IPS-18a (cell line): ENCODE measurements around the gene WDR7.

ENCODE experiments used
- H3K27ac ChIP-seq: one replicate; pipeline ENCODE4 v1.5.1; 2013; ENCODE audit warnings: low read length
- H3K27me3 ChIP-seq: one replicate; pipeline ENCODE4 v1.6.1; 2013; ENCODE audit warnings: mild to moderate bottlenecking, low read length; ENCODE audit not compliant: control insufficient read depth, insufficient read depth
- H3K36me3 ChIP-seq: one replicate; pipeline ENCODE4 v1.6.1; 2013; ENCODE audit warnings: low read depth, low read length; ENCODE audit not compliant: control insufficient read depth
- H3K4me1 ChIP-seq: one replicate; pipeline ENCODE4 v1.6.1; 2013; ENCODE audit warnings: low read depth, low read length; ENCODE audit not compliant: control insufficient read depth
- H3K4me3 ChIP-seq: one replicate; pipeline ENCODE4 v1.5.1; 2013; ENCODE audit warnings: low read length
- H3K9ac ChIP-seq: one replicate; pipeline ENCODE4 v1.6.1; 2013; ENCODE audit warnings: mild to moderate bottlenecking, low read length, moderate library complexity
- H3K9me3 ChIP-seq: one replicate; pipeline ENCODE4 v1.6.1; 2013; ENCODE audit warnings: low read depth, low read length; ENCODE audit not compliant: control insufficient read depth

The WDR7 gene

GRCh38 chr18:56659111-56659510 lies 8.0 kb downstream of the WDR7 start:
- no peaks in the 10 kb centered on the region for H3K27me3 ChIP-seq
- no peaks in the 10 kb centered on the region for H3K9me3 ChIP-seq
- no peak overlapping the region for H3K9ac ChIP-seq
- H3K4me3 ChIP-seq: no peak overlapping the region
- H3K36me3 ChIP-seq: no peaks in the 10 kb centered on the region
- no peak overlapping the region for H3K27ac ChIP-seq
- no peaks in the 10 kb centered on the region for H3K4me1 ChIP-seq

DNA sequence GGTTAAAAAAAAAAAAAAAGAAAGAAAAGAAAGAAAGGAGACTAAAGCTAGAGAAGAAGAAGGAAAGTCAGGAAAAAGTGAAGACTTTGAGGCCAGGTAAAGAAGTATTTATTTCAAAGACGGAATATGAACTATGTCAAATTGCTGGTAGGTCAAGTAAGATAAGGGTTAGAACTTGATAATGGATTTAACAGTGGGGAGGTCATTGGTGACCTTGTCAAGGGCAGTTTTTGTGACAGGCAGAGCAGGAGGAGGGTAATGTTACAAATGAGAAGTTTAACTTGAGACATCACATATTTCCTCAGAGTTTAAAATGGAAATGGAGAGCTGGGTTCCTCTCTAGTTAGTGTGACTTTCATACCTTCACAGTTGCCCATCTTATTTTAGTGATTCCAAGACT lies 9.5 kb downstream of the WDR7 start:
- H3K27me3 ChIP-seq: no peaks in the 10 kb centered on the region
- H3K9me3 ChIP-seq: no peaks in the 10 kb centered on the region
- no peaks in the 10 kb centered on the region for H3K4me1 ChIP-seq

DNA sequence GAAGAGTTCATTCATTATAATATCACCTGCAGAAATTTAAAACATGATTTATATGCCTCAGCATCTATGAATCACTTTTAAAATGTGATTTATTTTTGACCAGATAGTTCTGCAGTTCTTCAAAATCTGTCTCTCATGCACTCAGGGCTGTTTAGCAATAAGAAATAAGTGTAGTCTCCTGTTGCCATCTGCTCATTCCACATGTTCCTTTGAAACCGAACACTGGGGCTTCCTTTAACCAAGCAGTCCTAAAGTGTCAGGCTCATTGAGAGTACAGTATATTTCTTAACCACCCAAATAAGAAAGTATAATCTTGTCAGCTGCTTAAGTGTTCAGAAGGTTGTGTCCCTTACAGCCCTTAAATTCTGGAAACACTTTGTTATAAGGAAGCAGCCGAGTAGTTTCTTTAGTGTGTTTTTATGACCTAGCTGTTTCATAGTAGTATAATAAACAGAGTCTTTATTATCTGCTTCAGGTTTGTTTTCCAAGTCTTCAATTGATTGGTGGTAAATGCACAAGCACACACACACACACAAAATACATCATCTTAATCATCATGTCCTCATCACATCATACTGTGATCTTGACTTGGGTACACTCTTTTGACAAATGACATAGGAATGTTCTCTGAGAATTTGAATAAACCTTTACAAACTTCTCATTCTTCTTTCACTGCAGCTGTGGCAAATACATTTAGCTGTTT lies 10.4 kb downstream of the WDR7 start:
- Histone ChIP-seq H3K9me3 (no peaks in the 10 kb centered on the region), H3K4me1 (no peaks in the 10 kb centered on the region), H3K4me3 (no peak overlapping the region), H3K27me3 (no peaks in the 10 kb centered on the region), H3K36me3 (no peaks in the 10 kb centered on the region), H3K9ac (no peak overlapping the region), H3K27ac (no peak overlapping the region)

More for the DNA sequence above, 9.5 kb downstream of the WDR7 start:
- Histone ChIP-seq H3K36me3 (no peaks in the 10 kb centered on the region), H3K4me3 (no peak overlapping the region), H3K27ac (no peak overlapping the region), H3K9ac (no peak overlapping the region)

DNA sequence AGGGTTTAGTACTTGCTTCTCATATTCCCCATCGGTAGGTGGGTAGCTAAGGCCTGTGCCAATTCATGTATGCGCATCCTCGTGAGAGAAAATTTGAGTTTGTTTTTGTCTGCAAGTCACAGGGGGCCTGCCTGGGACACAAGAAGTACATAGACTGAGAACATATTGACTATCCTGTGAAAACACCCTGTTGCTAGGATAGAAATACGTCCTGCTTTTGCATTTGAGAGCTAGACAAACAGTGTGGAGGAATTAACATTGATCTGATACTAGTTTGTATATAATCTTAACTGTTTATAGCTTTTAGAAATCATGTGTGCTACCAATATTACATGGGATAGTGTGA lies 10.9 kb downstream of the WDR7 start:
- Histone ChIP-seq H3K4me1 (no peaks in the 10 kb centered on the region), H3K27me3 (no peaks in the 10 kb centered on the region), H3K27ac (no peak overlapping the region), H3K36me3 (no peaks in the 10 kb centered on the region), H3K4me3 (no peak overlapping the region), H3K9me3 (no peaks in the 10 kb centered on the region), H3K9ac (no peak overlapping the region)

DNA sequence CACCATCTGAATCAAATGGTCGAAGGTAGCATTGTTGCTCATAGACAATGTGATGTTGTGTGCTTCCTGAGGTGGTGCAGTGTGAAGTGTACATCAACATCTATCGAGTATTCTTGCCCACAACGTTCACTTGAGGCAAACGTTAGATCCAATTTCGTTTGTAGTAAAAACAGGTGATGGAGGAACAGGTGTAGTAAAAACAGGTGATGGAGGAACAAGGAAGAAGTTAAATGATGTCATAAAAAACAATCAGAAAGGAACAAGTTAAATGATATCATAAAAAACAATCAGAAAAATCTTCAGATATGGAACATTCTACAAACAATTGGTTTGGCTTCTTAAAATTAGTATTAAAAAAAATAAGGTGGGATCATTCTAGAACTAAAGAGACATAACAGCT lies 11.3 kb downstream of the WDR7 start:
- Histone ChIP-seq H3K4me3 (no peak overlapping the region), H3K9ac (no peak overlapping the region), H3K27me3 (no peaks in the 10 kb centered on the region), H3K9me3 (no peaks in the 10 kb centered on the region), H3K4me1 (no peaks in the 10 kb centered on the region), H3K36me3 (no peaks in the 10 kb centered on the region), H3K27ac (no peak overlapping the region)

DNA sequence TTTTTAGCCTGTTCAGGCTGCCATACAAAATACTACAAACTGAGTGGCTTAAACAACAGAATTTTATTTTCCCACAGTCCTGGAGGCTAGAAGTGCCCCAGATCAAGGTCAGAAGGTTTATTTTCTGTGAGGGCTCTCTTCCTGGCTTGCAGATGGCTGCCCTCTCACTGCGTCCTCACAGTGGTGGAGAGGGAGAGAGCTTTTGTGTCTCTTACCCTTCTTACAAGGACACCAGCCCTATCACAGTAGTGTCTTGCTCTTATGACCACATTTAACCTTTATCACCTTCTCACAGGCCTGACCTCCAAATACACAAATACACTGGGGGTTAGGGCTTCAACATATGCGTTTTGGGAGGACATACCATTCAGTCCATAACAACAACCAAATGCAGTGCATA lies 11.7 kb downstream of the WDR7 start:
- Histone ChIP-seq H3K9me3 (no peaks in the 10 kb centered on the region), H3K27ac (no peak overlapping the region), H3K4me3 (no peak overlapping the region), H3K36me3 (no peaks in the 10 kb centered on the region), H3K9ac (no peak overlapping the region), H3K4me1 (no peaks in the 10 kb centered on the region), H3K27me3 (no peaks in the 10 kb centered on the region)

DNA sequence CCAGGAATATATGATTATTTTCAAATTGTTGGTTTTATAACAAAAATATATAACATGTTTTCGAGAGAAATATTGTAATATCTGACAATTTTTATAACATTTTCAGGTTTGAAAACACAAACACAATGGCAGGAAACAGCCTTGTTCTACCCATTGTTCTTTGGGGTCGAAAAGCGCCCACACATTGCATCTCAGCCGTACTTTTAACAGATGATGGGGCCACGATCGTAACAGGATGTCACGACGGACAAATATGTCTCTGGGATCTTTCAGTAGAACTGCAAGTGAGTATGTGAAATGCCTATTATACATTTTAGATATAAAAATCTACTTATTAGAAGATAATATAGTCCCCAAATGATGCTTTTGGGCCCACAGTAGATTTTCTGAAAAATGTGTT lies 21.2 kb downstream of the WDR7 start:
- Histone ChIP-seq H3K27me3 (no peaks in the 10 kb centered on the region), H3K4me3 (no peak overlapping the region)

DNA sequence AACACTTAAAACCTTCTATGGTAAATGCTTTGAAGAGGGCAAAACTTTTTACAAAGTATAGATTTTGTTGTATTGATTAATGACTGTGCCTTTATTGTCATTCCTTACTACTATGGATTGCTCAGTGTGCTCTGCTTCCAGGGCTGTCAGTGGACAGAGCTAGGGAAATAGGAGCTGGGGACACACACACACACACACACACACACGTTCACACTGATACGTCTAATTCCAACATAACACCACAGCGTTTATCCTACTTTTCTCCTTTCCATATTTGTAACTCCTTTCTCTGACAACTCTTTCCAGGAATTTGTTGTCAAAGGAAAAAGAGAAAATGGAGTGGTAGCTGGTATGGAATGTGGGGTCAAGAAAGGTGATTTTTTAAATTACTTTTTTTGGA lies 21.8 kb downstream of the WDR7 start:
- no peaks in the 10 kb centered on the region for H3K4me1 ChIP-seq
- H3K27ac ChIP-seq: no peak overlapping the region
- no peak overlapping the region for H3K9ac ChIP-seq
- H3K27me3 ChIP-seq: no peaks in the 10 kb centered on the region
- no peaks in the 10 kb centered on the region for H3K9me3 ChIP-seq
- no peaks in the 10 kb centered on the region for H3K36me3 ChIP-seq
- no peak overlapping the region for H3K4me3 ChIP-seq

More for the DNA sequence above, 21.2 kb downstream of the WDR7 start:
- no peak overlapping the region for H3K27ac ChIP-seq
- H3K9me3 ChIP-seq: no peaks in the 10 kb centered on the region
- H3K9ac ChIP-seq: no peak overlapping the region
- no peaks in the 10 kb centered on the region for H3K36me3 ChIP-seq
- H3K4me1 ChIP-seq: no peaks in the 10 kb centered on the region

DNA sequence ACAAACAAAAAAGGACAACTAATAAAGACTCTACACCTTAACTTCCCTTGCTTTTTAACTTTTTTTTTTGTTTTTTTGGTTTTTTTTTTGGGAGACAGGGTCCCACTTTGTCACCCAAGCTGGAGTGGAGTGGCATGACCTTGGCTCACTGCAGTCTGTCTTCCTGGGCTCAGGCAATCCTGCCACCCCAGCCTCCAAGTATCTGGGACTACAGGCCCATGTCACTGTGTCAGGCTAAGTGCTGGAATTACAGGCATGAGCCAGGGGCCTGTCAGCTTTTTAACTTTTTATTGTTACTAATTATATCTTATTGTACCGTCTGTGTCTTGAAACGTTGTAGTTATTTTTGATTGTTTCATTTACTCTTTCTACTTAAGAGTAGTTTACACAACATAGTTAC lies 25.5 kb downstream of the WDR7 start:
- H3K9me3 ChIP-seq: no peaks in the 10 kb centered on the region
- H3K27me3 ChIP-seq: no peaks in the 10 kb centered on the region
- H3K9ac ChIP-seq: no peak overlapping the region
- H3K4me3 ChIP-seq: no peak overlapping the region
- H3K27ac ChIP-seq: no peak overlapping the region
- no peaks in the 10 kb centered on the region for H3K4me1 ChIP-seq
- no peaks in the 10 kb centered on the region for H3K36me3 ChIP-seq

DNA sequence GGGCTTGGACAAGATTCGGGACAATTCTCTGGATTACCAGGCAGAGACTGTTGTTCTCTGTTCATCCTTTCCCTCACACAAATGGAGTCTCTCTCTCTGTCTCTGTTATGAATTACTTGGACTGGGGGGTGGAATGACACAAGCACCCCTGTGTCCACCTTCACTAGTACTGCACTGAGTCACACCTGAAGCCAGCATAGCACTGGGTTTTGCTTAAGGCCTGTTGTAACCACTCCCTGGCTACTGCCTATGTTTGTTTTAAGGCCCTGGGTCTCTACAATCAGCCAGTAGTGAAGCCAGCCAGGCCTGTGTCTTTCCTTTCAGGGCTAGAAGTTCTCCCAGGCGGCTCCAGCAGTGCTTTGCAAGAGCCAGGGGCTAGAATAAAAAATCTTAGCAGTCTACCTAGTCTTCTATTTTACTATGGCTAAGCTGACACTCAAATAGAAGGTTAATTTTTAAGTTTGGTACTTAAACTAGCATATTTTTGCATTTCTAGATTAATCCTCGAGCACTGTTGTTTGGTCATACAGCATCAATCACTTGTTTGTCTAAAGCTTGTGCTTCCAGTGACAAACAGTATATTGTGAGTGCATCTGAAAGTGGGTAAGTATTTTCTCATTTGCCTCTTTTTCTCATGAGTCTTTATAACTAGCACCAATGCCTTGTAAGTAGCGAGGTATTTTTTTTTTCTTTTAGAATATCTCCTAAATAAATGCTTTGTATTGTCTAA lies 27.8 kb downstream of the WDR7 start:
- Histone ChIP-seq H3K9ac (no peak overlapping the region), H3K27ac (no peak overlapping the region), H3K27me3 (no peaks in the 10 kb centered on the region), H3K4me1 (no peaks in the 10 kb centered on the region), H3K4me3 (no peak overlapping the region), H3K36me3 (no peaks in the 10 kb centered on the region), H3K9me3 (no peaks in the 10 kb centered on the region)

DNA sequence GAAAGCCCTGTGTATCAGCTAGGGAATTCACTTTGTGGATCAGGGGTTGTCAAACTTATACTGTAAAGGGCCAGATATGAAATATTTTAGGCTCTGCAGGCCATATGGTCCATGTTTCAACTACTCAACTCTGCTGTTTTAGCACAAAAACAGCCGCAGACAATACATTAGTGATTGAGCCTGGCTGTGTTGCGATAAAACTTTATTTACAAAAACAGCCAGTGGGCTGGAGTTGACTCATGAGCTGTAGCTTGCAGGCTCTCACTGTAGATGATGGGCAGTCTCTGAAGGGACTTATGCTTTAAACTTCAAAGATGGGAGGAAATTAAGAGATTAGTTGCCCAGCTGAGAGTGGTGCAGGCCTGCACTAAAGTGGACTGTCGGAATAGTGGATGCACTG lies 33.1 kb downstream of the WDR7 start:
- H3K9ac ChIP-seq: no peak overlapping the region
- no peaks in the 10 kb centered on the region for H3K4me1 ChIP-seq
- no peaks in the 10 kb centered on the region for H3K27me3 ChIP-seq
- H3K27ac ChIP-seq: no peak overlapping the region
- no peaks in the 10 kb centered on the region for H3K36me3 ChIP-seq
- no peaks in the 10 kb centered on the region for H3K9me3 ChIP-seq
- H3K4me3 ChIP-seq: no peak overlapping the region

GRCh38 chr18:56691530-56691929 lies 40.4 kb downstream of the WDR7 start:
- no peak overlapping the region for H3K27ac ChIP-seq
- H3K9me3 ChIP-seq: no peaks in the 10 kb centered on the region
- no peak overlapping the region for H3K4me3 ChIP-seq
- H3K4me1 ChIP-seq: no peaks in the 10 kb centered on the region
- H3K36me3 ChIP-seq: no peaks in the 10 kb centered on the region
- no peaks in the 10 kb centered on the region for H3K27me3 ChIP-seq
- H3K9ac ChIP-seq: no peak overlapping the region
